ENCODE measurements around the gene ANLN. TPM values are rescaled to one million over a fixed set of nuclear protein-coding genes. Genes with fewer than 3 reads are reported as not detected.
"Not testable (repeated sequence)": the region's sequence is repeated elsewhere in the genome, so short reads cannot be mapped to it uniquely, and the experiment has no call there.

The ANLN gene
- total RNA-seq, 1 donor from 2014 or later: 2.4 TPM

- no peak for TF ChIP-seq CTCF (IDR thresholded peaks at IDR 0.05; ENCODE audit: insufficient read depth, low read length, severe bottlenecking)
- no peaks in the 10 kb centered on the region for H3K27me3 ChIP-seq (ENCODE audit: control insufficient read depth, insufficient read depth, low read length)
- H3K36me3 ChIP-seq (ENCODE audit: control insufficient read depth, insufficient read depth, low read length): no peaks in the 10 kb centered on the region
- DNase-seq (ENCODE audit: low read depth) (no peak), FAIRE-seq (no peak)
- no peak overlapping the region for H3K4me3 ChIP-seq (ENCODE audit: low read depth, low read length)
Observed at GRCh38 chr7:36478745-36479144, 89.1 kb downstream of the ANLN start.

GRCh38 chr7:36483853-36484252 lies 94.2 kb downstream of the ANLN start:
- not testable (repeated sequence) for DNase-seq (ENCODE audit: low read depth); H3K4me3 ChIP-seq (ENCODE audit: low read depth, low read length); H3K27me3 ChIP-seq (ENCODE audit: control insufficient read depth, insufficient read depth, low read length); H3K36me3 ChIP-seq (ENCODE audit: control insufficient read depth, insufficient read depth, low read length)
- peak; percentile 7 for FAIRE-seq

- TF ChIP-seq CTCF (IDR thresholded peaks at IDR 0.05; ENCODE audit: insufficient read depth, low read length, severe bottlenecking): no peak
Observed at GRCh38 chr7:36484265-36484664, 94.6 kb downstream of the ANLN start.

GRCh38 chr7:36486336-36486735 lies 96.7 kb downstream of the ANLN start:
- Histone ChIP-seq H3K4me3 (ENCODE audit: low read depth, low read length) (no peak overlapping the region), H3K27me3 (ENCODE audit: control insufficient read depth, insufficient read depth, low read length) (peaks cover 2% of the 10 kb centered on the region), H3K36me3 (ENCODE audit: control insufficient read depth, insufficient read depth, low read length) (no peaks in the 10 kb centered on the region)
- no peak for TF ChIP-seq CTCF (IDR thresholded peaks at IDR 0.05; ENCODE audit: insufficient read depth, low read length, severe bottlenecking)
- FAIRE-seq (no peak), DNase-seq (ENCODE audit: low read depth) (no peak)

More at GRCh38 chr7:36484265-36484664, 94.6 kb downstream of the ANLN start:
- Histone ChIP-seq H3K4me3 (ENCODE audit: low read depth, low read length) (no peak overlapping the region), H3K36me3 (ENCODE audit: control insufficient read depth, insufficient read depth, low read length) (no peaks in the 10 kb centered on the region), H3K27me3 (ENCODE audit: control insufficient read depth, insufficient read depth, low read length) (peaks cover under 1% of the 10 kb centered on the region)
- DNase-seq (ENCODE audit: low read depth) (no peak), FAIRE-seq (no peak)

GRCh38 chr7:36487756-36488336 lies 98.2 kb downstream of the ANLN start:
- H3K27me3 ChIP-seq (ENCODE audit: control insufficient read depth, insufficient read depth, low read length): peaks cover 2% of the 10 kb centered on the region
- no peak overlapping the region for H3K4me3 ChIP-seq (ENCODE audit: low read depth, low read length)
- DNase-seq (ENCODE audit: low read depth) (peak; percentile 70), FAIRE-seq (no peak)
- peak; percentile 62 for TF ChIP-seq CTCF (IDR thresholded peaks at IDR 0.05; ENCODE audit: insufficient read depth, low read length, severe bottlenecking)
- H3K36me3 ChIP-seq (ENCODE audit: control insufficient read depth, insufficient read depth, low read length): no peaks in the 10 kb centered on the region

- H3K36me3 ChIP-seq (ENCODE audit: control insufficient read depth, insufficient read depth, low read length); FAIRE-seq; H3K27me3 ChIP-seq (ENCODE audit: control insufficient read depth, insufficient read depth, low read length); DNase-seq (ENCODE audit: low read depth); H3K4me3 ChIP-seq (ENCODE audit: low read depth, low read length): not testable (repeated sequence)
Observed at GRCh38 chr7:36488672-36489071, 99.0 kb downstream of the ANLN start.

- no peaks in the 10 kb centered on the region for H3K36me3 ChIP-seq (ENCODE audit: control insufficient read depth, insufficient read depth, low read length)
- H3K4me3 ChIP-seq (ENCODE audit: low read depth, low read length): no peak overlapping the region
- peaks cover 2% of the 10 kb centered on the region for H3K27me3 ChIP-seq (ENCODE audit: control insufficient read depth, insufficient read depth, low read length)
- TF ChIP-seq CTCF (IDR thresholded peaks at IDR 0.05; ENCODE audit: insufficient read depth, low read length, severe bottlenecking): no peak
- peak; percentile 50 for FAIRE-seq
- no peak for DNase-seq (ENCODE audit: low read depth)
Observed at GRCh38 chr7:36490419-36490830, 100.8 kb downstream of the ANLN start.
